ENCODE results near the gene TMEM247.

TMEM247 gene

GRCh38 chr2:46451131-46451711, 28.1 kb upstream of the TMEM247 start:
- H3K4me3 ChIP-seq (replicated peaks; ENCODE audit: low read depth, low read length) = no peak overlapping the region
- no peak for DNase-seq (ENCODE audit: extremely low read depth, low read depth)
- no peak for TF ChIP-seq CTCF (IDR thresholded peaks at IDR 0.05; ENCODE audit: low read depth, low read length, missing control alignments)

GRCh38 chr2:46456789-46457188, 22.6 kb upstream of the TMEM247 start:
- no peak for TF ChIP-seq CTCF (IDR thresholded peaks at IDR 0.05; ENCODE audit: low read depth, low read length, missing control alignments)
- no peak for DNase-seq (ENCODE audit: extremely low read depth, low read depth)
- H3K4me3 ChIP-seq (replicated peaks; ENCODE audit: low read depth, low read length) = no peak overlapping the region

GRCh38 chr2:46458763-46459500, 20.4 kb upstream of the TMEM247 start:
- TF ChIP-seq CTCF (IDR thresholded peaks at IDR 0.05; ENCODE audit: low read depth, low read length, missing control alignments) = no peak
- no peak for DNase-seq (ENCODE audit: extremely low read depth, low read depth)
- H3K4me3 ChIP-seq (replicated peaks; ENCODE audit: low read depth, low read length) = no peak overlapping the region

DNA sequence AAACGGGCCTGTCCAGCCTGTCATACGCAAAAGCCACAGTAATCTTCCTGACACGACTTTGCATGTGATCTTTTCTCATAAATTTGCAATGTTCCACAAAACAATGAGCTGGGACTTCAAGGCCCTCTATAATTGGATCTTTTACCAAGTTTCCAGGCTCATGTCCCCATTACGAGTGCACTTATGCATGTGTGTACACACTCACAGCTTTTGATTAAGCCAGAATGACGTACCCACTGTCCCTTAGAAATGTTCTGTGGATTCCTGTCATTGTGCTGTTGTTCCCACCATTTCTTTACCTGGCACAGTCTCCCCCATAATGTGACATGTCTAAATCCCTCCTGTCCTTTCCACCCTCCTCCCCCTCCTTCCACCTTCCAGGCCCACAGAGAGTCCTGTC, 19.7 kb upstream of the TMEM247 start:
- no peak for TF ChIP-seq CTCF (IDR thresholded peaks at IDR 0.05; ENCODE audit: low read depth, low read length, missing control alignments)
- DNase-seq (ENCODE audit: extremely low read depth, low read depth) = no peak
- no peak overlapping the region for H3K4me3 ChIP-seq (replicated peaks; ENCODE audit: low read depth, low read length)

DNA sequence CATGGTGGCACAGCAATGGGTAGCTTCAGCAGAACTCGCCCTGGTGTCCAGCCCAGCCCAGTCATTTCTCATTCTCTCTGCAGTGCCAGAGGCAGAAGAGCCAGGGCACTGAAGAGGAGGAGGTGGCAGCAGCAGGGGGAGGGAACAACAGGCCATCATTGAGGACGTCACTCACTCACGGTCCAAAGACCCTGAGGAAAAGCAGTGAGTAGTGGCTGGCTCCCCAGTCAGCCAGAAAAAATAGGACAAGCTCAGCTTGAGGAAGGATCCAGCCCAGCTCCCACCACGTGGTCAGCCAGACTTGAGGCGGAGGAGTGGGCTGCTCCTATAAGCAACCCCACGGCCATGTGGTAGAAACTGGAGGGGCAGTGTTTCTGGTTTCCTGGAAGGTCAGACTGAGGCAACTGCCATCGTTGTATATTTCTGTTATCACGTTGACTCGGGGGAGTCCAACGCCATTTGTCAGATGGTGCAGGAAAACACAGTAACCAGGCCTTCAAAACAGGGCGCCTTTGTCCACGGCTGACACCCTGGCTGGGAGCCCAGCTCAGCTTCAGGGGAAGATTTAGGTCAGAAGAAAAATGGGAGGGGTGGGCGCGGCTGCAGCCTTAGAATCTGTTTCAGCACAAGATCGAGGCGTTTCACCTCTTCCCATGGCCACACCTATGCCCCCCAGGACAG, 19.0 kb upstream of the TMEM247 start:
- no peak for TF ChIP-seq CTCF (IDR thresholded peaks at IDR 0.05; ENCODE audit: low read depth, low read length, missing control alignments)
- no peak for DNase-seq (ENCODE audit: extremely low read depth, low read depth)
- H3K4me3 ChIP-seq (replicated peaks; ENCODE audit: low read depth, low read length) = no peak overlapping the region

- H3K4me3 ChIP-seq (replicated peaks; ENCODE audit: low read depth, low read length) = no peak overlapping the region
- peak; percentile 99 for TF ChIP-seq CTCF (IDR thresholded peaks at IDR 0.05; ENCODE audit: low read depth, low read length, missing control alignments)
- DNase-seq (ENCODE audit: extremely low read depth, low read depth) = no peak
These were observed 18.2 kb upstream of the TMEM247 start for GRCh38 chr2:46461011-46461674.
